K562 (cell line): ENCODE measurements around the gene PATL1. TPM values are rescaled to one million over a fixed set of nuclear protein-coding genes. Genes with fewer than 3 reads are reported as not detected.

ENCODE experiments used
- DEAF1 ChIP-seq: fragments of 450-650 bp; formaldehyde crosslinking; IDR thresholded peaks from 2 replicates; pipeline ENCODE4 v1.4.0; 2020; ENCODE audit warnings: mild to moderate bottlenecking, moderate library complexity
- EGR1 ChIP-seq: fragments of 450-650 bp; conservative IDR thresholded peaks from 2 replicates; pipeline ENCODE4 v1.6.1; 2017; ENCODE audit warnings: mild to moderate bottlenecking
- ESRRB ChIP-seq: fragments of 250-450 bp; sonication (Bioruptor Pico); IDR thresholded peaks from 2 replicates; pipeline ENCODE4 v1.5.0; 2020; ENCODE audit warnings: mild to moderate bottlenecking, moderate library complexity, borderline replicate concordance
- JUND ChIP-seq, 2 experiments: IDR thresholded peaks; 2 replicates in 1 of 2; 3 replicates in 1 of 2; pipeline ENCODE4 v1.6.1; 2011; ENCODE audit warnings: borderline replicate concordance in 2 of 2, low read depth in 2 of 2, low read length in 2 of 2, improper control_type of control experiment in 1 of 2, missing biosample characterization in 1 of 2, missing genetic modification characterization in 1 of 2, missing genetic modification reagents in 1 of 2
- MGA ChIP-seq: fragments of 450-650 bp; IDR thresholded peaks from 2 replicates; pipeline ENCODE4 v1.6.1; 2016; ENCODE audit warnings: mild to moderate bottlenecking, moderate library complexity
- ZNF511 ChIP-seq: sonication (generic); formaldehyde crosslinking; IDR thresholded peaks from 2 replicates; pipeline ENCODE4 v1.8.0; 2022; ENCODE audit warnings: mild to moderate bottlenecking, missing genetic modification reagents
- polyA plus RNA-seq, 8 experiments: library from polyadenylated mRNA; depleted of rRNA in 4 of 8; stranded (reverse) in 5 of 8; unstranded in 3 of 8; fragments of >200 nt; fragmentation: Nextera tagmentation in 2 of 8; fragmentation: Illumina TruSeq in 1 of 8; extraction: Ambion mirVana in 2 of 8; extraction: Trizol in 1 of 8; gene quantifications; 2 replicates each; pipeline versions ENCODE4 v1.2.1 to v1.2.3, GENCODE V29; 2011 to 2014; ENCODE audit warnings: inconsistent platforms in 1 of 8, missing spikeins in 1 of 8
- total RNA-seq, 7 experiments: library from RNA; depleted of rRNA in 6 of 7; stranded (reverse); fragments of >200 nt in 6 of 7; fragmentation: Illumina TruSeq in 2 of 7; extraction: Trizol in 2 of 7; gene quantifications; 2 replicates each; pipeline versions ENCODE4 v1.2.1 to v1.2.3, GENCODE V29; 2011 to 2021; ENCODE audit warnings: low replicate concordance in 1 of 7
- TF ChIP-seq, protein P1 (sequence below): fragments of 450-650 bp; IDR thresholded peaks from 2 replicates; pipeline ENCODE4 v1.6.1; 2016; ENCODE audit warnings: low read depth, mild to moderate bottlenecking, moderate library complexity

PATL1 gene
- total and polyA plus RNA-seq, 9 of the 15 experiments (the other 6 are each of a cell fraction or from before 2014, with no cell fraction given): 3.2 to 48.0 (median 16.4) TPM

DNA sequence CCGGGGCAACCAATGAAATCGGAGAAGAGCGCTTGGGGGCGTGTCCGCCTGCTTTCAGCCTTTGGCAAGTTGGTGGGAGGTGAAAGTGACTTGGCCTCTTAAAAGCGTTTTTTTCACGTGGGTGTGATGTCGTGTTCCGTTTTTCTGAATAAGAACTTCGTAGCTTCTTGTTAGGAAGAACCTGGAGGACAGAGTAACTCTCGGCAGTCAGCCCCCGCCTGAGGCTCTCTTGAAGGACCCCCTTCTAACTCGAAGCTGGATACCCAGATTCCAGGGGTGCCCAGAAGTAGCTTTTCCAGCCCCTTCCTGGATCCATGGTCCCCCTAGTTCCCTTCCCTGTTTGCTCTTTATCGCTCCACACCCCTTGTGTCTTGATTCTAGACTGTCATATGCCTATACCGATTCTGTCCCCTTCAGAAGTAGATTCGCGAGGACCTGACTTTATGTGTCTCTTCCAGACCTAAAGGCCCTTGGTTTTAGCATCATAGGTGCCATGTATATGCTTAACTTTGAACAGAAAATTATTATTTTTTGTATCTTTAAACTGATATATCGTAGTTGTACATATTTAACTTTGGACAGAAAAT, 52.3 kb downstream of the PATL1 start (continued):
- peak; percentile 97 for TF ChIP-seq MGA
- TF ChIP-seq, protein P1, sequence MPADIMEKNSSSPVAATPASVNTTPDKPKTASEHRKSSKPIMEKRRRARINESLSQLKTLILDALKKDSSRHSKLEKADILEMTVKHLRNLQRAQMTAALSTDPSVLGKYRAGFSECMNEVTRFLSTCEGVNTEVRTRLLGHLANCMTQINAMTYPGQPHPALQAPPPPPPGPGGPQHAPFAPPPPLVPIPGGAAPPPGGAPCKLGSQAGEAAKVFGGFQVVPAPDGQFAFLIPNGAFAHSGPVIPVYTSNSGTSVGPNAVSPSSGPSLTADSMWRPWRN: no peak
- TF ChIP-seq ESRRB (CRISPR knock-in tag): no peak
- TF ChIP-seq ZNF511 (CRISPR knock-in tag): 0 out of 2 replicates have a peak, but pooled peaks have one; percentile 27
- peak; percentile 80 for TF ChIP-seq EGR1
- no peak for TF ChIP-seq JUND (IDR thresholded peaks at IDR 0.05; ENCODE audit: borderline replicate concordance, low read depth, low read length)
- TF ChIP-seq JUND (tag; IDR thresholded peaks at IDR 0.05; ENCODE audit: borderline replicate concordance, low read depth, low read length): no peak; the same call in 2 of the 3 replicates
- 0 out of 2 replicates have a peak, but pooled peaks have one; percentile 26 for TF ChIP-seq DEAF1
